HG02678 (cell line): ENCODE results near the gene TBXA2R.

Experiments used
- ATAC-seq: cut with Tn5 transposase; IDR thresholded peaks from one replicate; pipeline ENCODE4 v1.9.1; 2021; ENCODE audit warnings: mild to moderate bottlenecking, moderate library complexity; ENCODE audit not compliant: unreplicated experiment

The TBXA2R gene

GRCh38 chr19:3620817-3621547 lies 14.3 kb upstream of the TBXA2R start:
- ATAC-seq, result no peak

DNA sequence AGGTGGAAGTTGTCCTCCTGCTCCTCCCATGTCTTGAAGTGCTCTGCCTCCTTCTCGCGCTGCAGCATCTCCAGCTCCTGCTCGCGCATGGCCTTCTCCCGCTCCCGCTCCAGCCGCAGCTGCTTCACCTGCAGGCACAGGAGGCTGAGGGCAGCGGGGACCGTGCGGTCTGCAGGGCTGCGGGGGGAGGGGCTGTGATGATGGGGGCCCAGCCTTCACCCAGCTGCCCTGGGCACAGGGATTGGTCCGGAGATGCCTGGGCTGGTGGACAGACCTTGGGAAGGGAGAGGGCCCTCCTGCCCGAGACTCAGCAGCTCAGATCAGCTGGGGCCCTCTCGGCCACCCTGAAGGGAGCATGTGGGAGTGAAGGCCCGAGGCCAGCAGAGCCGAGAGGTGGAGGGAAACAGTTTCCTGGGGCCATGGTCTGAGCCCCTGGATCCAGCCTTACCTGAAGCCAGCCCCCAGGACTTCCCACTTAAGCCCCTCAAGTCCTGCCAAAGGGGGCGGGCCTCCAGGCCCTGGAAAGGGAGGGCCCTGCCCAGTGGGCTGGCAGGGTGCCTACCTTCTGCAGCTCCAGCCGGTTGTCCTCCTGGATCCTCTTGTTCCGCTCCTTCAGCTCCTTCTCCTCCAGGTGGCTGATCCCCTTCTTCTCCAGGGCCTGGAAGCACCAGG lies 13.6 kb upstream of the TBXA2R start:
- ATAC-seq, result no peak

- no peak for ATAC-seq
These were observed 12.9 kb upstream of the TBXA2R start for GRCh38 chr19:3619631-3620012.

- no peak for ATAC-seq
These were observed 12.3 kb upstream of the TBXA2R start for GRCh38 chr19:3618811-3619630.

DNA sequence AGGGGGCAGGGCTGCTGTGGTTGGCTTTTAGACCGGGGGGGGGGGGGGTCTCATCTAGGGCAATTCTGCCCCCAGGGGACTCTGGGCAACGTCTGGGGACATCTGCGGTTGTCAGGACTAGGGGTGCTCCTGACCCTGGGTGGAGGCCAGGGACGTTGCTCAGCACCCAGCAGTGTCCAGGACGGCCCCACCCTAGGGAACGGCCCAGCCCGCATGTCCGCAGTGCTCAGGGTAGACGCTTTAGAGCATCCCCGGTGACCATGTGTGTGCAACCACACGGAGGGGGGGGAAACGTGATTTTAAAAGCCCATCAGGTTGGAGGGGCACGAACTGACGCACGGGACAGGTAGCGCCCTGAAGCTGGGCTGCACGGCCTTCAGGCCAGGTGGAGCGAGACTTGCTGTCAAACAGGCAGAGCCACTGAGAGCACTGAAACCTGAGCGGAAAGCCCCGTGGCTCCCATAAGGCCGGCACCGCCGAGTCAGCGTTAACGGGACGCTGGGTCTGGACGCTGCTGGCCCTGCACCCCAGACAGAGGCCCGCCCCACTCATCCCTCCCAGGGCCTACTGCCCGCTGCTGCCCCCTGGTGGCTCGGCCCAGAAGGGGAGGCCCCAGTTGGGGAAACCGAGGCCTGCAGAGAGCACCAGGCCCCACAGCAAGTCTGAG lies 11.6 kb upstream of the TBXA2R start:
- no peak for ATAC-seq

DNA sequence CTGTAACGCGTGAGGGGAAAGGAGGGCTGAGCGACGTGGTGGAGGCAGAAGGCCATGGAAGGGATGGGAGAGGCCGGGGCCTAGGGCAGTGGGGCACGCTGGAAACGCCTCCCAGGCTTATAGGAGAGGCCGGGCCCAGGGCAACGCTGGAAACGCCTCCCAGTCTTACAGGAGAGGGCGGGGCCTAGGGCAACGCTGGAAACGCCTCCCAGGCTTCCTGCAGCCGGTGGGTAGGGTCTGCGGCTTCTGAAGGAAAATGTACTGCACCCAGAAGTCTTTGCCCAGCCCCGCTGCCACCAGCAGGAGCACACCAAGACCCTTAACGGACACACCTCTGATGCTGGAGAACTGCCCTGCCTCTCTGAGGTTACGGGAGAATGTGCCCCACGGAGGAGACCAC lies 10.8 kb upstream of the TBXA2R start:
- no peak for ATAC-seq

- no peak for ATAC-seq
These were observed 9.0 kb upstream of the TBXA2R start for GRCh38 chr19:3615524-3616135.

DNA sequence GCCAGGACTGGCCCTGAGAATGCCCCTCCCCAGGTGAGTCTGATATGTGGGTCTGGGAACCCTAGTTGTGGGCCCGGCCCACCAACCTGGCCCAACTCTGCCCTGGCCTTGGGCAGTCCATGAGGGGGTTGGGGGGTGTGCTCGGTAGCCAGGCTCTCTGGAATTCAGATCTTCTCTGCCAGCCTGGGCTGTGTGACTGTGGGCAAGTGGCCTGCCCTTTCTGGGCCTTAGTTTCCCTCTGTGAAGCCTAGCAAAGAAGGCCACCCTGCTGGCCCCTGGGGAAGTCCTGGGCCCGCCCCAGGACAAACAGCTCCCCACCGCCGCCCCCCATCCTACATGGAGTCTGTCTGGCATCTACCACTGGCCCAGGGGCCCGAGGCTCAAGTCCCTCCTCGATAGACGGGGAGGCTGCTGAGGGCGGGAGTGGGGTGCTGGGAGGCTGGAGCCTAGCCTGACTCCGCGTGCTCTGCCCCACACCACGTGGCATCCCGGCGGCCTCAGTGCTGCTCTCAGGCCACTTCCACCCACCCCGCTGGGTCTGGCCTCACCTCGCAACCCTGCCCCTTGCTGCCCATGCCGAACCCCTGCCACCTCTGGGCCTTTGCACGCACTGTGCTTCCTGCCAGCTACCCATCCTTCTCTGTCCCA lies 8.3 kb upstream of the TBXA2R start:
- no peak for ATAC-seq

GRCh38 chr19:3613818-3614661 lies 7.4 kb upstream of the TBXA2R start:
- no peak for ATAC-seq

DNA sequence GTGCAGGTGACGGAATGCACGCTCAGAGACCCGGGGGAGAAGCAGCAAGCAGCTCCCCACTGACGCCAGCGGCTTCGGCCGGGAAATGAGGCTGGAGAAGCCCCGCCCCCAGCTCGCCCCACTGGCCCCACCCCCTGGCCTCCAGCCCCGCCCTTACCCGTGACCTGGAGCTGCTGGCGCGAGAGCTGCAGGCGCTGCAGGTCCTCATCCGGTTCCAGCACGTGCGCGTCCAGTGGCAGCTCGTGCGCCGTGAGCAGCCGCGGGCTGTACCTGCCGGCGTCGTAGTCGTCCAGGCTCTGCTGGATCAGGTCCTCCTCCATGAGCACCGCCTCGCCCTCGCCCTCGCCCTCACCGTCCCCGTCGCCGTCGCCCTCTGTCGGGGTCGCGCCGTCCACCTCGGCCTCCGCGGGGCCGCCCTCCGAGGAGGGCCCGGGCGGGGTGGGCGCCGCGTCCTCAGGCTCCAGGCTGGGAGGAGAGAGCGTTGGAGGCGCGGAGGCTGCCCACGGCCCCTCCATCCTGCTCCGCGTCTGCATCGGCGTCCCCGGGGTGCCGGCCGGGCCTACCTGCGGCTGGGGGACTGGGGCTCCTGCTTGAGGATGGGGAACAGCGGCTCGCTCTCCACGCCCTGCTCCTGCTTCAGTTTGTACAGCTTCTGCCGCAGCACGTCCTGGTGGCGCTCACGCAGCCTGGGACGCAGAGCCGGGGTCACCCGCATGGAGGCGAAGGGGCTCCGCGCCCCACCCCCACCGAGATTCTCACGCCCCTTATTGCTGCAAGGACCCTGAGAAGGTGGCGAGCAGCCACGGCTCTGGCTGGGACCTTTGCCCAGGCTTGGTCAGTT lies 6.4 kb upstream of the TBXA2R start:
- ATAC-seq, result no peak

DNA sequence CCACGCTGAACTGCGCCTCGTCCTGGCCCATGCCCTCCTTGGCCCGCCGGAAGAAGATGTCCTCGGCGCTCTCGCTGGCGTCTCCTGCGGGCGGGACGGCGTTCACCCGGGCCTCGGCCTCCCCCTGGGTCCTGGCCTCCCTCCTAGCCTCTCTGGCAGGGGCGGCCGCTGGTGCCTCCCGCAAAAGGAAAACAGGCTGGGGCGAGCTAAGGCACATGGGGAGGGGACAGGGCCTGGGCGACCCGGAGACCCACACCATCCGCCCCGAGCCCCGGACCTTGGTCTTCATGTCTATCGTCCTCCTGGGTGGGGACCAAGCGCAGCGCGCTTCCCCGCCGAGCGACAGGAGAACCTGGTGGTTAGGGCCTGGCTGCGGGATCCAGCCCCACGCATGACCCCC lies 5.7 kb upstream of the TBXA2R start:
- no peak for ATAC-seq

GRCh38 chr19:3611841-3612240 lies 5.2 kb upstream of the TBXA2R start:
- ATAC-seq, result no peak

DNA sequence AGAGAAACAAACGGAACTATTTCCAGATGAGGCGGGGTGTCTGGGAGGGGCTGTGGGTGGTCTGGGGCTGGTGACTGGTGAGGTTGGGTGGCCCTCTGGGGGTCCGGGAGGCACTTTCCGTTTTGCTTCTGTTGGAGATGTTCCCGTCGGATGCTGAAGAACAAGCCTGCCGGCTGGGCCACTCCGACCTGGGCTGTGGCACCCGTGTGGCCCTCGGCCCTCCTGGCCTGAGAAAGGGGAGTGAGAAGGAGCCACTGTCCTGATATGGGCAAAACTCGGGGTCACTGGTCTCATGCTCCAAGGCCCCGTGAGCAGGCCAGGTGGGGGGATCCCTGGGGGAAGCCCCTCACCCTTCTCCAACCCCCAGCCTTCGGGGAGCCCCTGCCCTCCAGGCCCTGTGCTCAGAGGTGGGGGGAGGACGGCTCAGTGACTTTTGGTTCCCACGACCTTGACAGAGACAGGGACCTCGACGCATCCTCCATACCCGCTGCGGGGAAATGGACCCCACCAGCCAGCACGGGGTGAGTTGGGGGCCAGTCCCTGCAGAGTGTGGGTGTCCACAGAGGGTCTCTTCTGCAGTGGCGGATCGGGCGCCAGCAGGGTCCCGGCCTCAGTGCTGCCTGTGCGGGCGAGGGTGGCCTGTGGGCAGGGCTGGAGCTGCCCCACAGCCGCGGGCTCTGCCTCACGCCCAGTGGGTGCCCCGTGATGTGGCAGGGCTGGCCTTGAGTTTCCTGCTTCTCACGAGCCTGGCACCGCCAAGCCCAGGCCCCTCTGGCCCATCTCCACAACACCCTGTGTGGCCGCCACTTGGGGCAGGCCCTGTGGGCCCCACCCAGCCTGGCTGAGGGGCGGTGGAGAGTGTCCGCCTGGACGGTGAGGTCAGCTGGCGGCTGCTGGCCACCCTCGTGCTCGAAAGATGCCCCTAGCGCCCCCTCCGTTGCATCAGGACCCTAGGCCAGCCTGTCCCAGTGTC lies 4.4 kb upstream of the TBXA2R start:
- no peak for ATAC-seq

DNA sequence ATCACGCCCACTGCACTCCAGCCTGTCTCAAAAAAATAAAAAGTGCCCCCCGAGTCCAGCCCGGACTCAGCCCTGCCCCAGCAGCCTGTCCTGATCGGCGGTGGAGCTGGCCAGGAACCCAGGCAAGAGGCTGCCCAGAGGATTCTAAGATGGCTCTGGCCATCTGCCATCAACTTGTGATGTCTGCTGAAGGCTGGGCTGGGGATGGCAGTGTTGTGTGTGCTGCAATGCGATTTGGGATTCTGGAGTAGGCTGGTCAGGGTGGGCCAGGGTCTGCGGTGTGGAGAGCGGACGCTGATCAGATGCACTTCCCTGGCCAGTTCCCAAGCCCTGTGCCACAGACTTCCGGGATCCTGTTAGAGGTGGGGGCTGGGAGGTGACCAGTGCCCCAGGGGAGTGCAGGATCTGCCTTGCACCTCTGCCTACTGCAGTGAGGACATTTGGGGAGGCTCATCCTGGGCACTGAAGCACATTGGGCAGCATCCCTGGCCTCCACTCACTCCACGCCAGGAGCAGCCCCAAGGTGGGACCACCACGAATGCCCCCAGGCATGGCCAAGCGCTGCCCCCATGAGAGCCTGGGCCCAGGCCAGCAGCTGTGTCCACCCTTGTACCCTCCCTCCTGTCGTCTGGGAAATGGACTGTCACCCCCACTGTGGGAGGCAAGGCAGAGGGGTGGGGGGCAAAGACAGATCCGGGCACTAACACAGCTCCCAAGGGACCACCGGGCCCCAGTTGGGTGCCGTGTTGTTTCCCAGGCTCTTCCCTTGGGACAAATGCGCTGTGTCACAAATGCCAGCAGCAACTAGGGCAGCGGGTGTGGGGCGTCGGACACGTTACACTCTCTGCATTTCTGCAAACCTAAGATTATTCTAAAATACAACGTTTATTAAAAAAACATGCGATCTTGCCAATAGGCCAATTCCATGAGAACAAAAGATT lies 3.4 kb upstream of the TBXA2R start:
- no peak for ATAC-seq

- no peak for ATAC-seq
These were observed 2.2 kb upstream of the TBXA2R start for GRCh38 chr19:3608750-3609322.

DNA sequence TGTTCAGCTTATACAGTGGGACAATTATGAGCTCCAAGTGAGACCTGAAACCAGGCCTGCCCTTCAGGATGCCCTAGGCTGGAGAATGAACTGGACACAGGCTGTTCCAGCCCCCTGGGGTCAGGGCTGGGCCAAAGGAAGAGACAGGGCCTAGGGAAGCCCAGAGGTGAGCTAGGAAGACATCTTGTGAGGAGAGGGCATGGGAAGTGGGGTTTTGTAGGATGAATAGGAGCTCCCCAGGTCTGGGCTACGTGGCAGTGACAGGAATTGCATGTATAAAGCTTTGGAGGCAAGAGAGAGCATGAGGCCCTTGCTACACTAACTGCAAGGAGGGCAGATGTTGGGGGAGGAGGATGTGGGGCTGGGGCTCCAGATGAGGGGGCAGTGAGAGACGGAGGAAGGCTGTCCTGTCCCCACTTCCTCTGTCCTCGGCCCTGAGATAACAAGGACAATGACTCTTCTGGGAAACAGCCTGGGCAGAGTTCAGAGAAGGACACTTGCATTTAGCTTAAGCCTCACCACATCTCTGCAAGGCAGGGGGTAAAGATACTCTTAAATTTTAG lies 1.5 kb upstream of the TBXA2R start:
- ATAC-seq, result no peak
